Activated naive CD8-positive, alpha-beta T cell (primary cell): ENCODE results near the gene MORF4L1.

ENCODE experiments used
- H3K27ac Mint-ChIP-seq: one replicate; pipeline ENCODE4 v1.8.0; 2021; ENCODE audit warnings: mixed read lengths
- H3K27me3 Mint-ChIP-seq: one replicate; pipeline ENCODE4 v1.8.0; 2021; ENCODE audit warnings: mixed read lengths
- H3K36me3 Mint-ChIP-seq: one replicate; pipeline ENCODE4 v1.8.0; 2021; ENCODE audit warnings: mixed read lengths
- H3K4me1 Mint-ChIP-seq: one replicate; pipeline ENCODE4 v1.8.0; 2021; ENCODE audit warnings: low read depth, mixed read lengths
- H3K4me3 Mint-ChIP-seq: one replicate; pipeline ENCODE4 v1.8.0; 2021; ENCODE audit warnings: mild to moderate bottlenecking, mixed read lengths
- H3K9me3 Mint-ChIP-seq: one replicate; pipeline ENCODE4 v1.8.0; 2021; ENCODE audit warnings: low read depth, mixed read lengths

The MORF4L1 gene

GRCh38 chr15:78904599-78905358, 32.1 kb downstream of the MORF4L1 start:
- no peaks in the 10 kb centered on the region for H3K27me3 Mint-ChIP-seq
- H3K4me3 Mint-ChIP-seq = no peak overlapping the region
- H3K4me1 Mint-ChIP-seq = peaks cover 5% of the 10 kb centered on the region
- H3K9me3 Mint-ChIP-seq = no peaks in the 10 kb centered on the region
- peaks cover 8% of the 10 kb centered on the region for H3K36me3 Mint-ChIP-seq
- peak overlapping the region; percentile 56 for H3K27ac Mint-ChIP-seq

- no peaks in the 10 kb centered on the region for H3K9me3 Mint-ChIP-seq
- no peak overlapping the region for H3K4me3 Mint-ChIP-seq
- peaks cover 10% of the 10 kb centered on the region for H3K36me3 Mint-ChIP-seq
- H3K4me1 Mint-ChIP-seq = peaks cover 14% of the 10 kb centered on the region
- no peaks in the 10 kb centered on the region for H3K27me3 Mint-ChIP-seq
- H3K27ac Mint-ChIP-seq = no peak overlapping the region
Measured at GRCh38 chr15:78906316-78906620, 33.6 kb downstream of the MORF4L1 start.

- peaks cover 14% of the 10 kb centered on the region for H3K4me1 Mint-ChIP-seq
- H3K36me3 Mint-ChIP-seq = peaks cover 10% of the 10 kb centered on the region
- no peaks in the 10 kb centered on the region for H3K9me3 Mint-ChIP-seq
- H3K27me3 Mint-ChIP-seq = no peaks in the 10 kb centered on the region
- H3K4me3 Mint-ChIP-seq = no peak overlapping the region
- H3K27ac Mint-ChIP-seq = peak overlapping the region; percentile 74
Measured at GRCh38 chr15:78907577-78907976, 34.9 kb downstream of the MORF4L1 start.

- no peaks in the 10 kb centered on the region for H3K9me3 Mint-ChIP-seq
- no peak overlapping the region for H3K4me3 Mint-ChIP-seq
- no peaks in the 10 kb centered on the region for H3K27me3 Mint-ChIP-seq
- H3K36me3 Mint-ChIP-seq = peaks cover 10% of the 10 kb centered on the region
- H3K27ac Mint-ChIP-seq = no peak overlapping the region
- H3K4me1 Mint-ChIP-seq = peaks cover 14% of the 10 kb centered on the region
Measured at GRCh38 chr15:78909160-78909695, 36.5 kb downstream of the MORF4L1 start.

GRCh38 chr15:78909791-78910228, 37.1 kb downstream of the MORF4L1 start:
- Mint-ChIP-seq H3K36me3 (peaks cover 10% of the 10 kb centered on the region), H3K4me3 (no peak overlapping the region), H3K27me3 (no peaks in the 10 kb centered on the region), H3K27ac (peak overlapping the region; percentile 31), H3K9me3 (no peaks in the 10 kb centered on the region), H3K4me1 (peaks cover 12% of the 10 kb centered on the region)

- Mint-ChIP-seq H3K36me3 (peaks cover 10% of the 10 kb centered on the region), H3K27me3 (no peaks in the 10 kb centered on the region), H3K9me3 (no peaks in the 10 kb centered on the region), H3K4me1 (peaks cover 12% of the 10 kb centered on the region), H3K27ac (peak overlapping the region; percentile 31), H3K4me3 (no peak overlapping the region)
Measured at GRCh38 chr15:78910271-78910670, 37.6 kb downstream of the MORF4L1 start.

GRCh38 chr15:78912316-78912715, 39.6 kb downstream of the MORF4L1 start:
- Mint-ChIP-seq H3K4me3 (no peak overlapping the region), H3K27ac (no peak overlapping the region), H3K27me3 (no peaks in the 10 kb centered on the region), H3K4me1 (peaks cover 12% of the 10 kb centered on the region), H3K36me3 (peaks cover 5% of the 10 kb centered on the region), H3K9me3 (no peaks in the 10 kb centered on the region)

GRCh38 chr15:78913012-78913411, 40.3 kb downstream of the MORF4L1 start:
- peaks cover 12% of the 10 kb centered on the region for H3K4me1 Mint-ChIP-seq
- H3K36me3 Mint-ChIP-seq = peaks cover 2% of the 10 kb centered on the region
- no peak overlapping the region for H3K27ac Mint-ChIP-seq
- no peaks in the 10 kb centered on the region for H3K27me3 Mint-ChIP-seq
- no peak overlapping the region for H3K4me3 Mint-ChIP-seq
- H3K9me3 Mint-ChIP-seq = no peaks in the 10 kb centered on the region

- H3K36me3 Mint-ChIP-seq = peaks cover 2% of the 10 kb centered on the region
- no peaks in the 10 kb centered on the region for H3K9me3 Mint-ChIP-seq
- H3K27me3 Mint-ChIP-seq = no peaks in the 10 kb centered on the region
- H3K4me1 Mint-ChIP-seq = peaks cover 10% of the 10 kb centered on the region
- no peak overlapping the region for H3K4me3 Mint-ChIP-seq
- H3K27ac Mint-ChIP-seq = no peak overlapping the region
Measured at GRCh38 chr15:78914027-78914764, 41.5 kb downstream of the MORF4L1 start.

- no peaks in the 10 kb centered on the region for H3K9me3 Mint-ChIP-seq
- H3K27me3 Mint-ChIP-seq = no peaks in the 10 kb centered on the region
- no peaks in the 10 kb centered on the region for H3K36me3 Mint-ChIP-seq
- H3K4me1 Mint-ChIP-seq = peaks cover 2% of the 10 kb centered on the region
- no peak overlapping the region for H3K4me3 Mint-ChIP-seq
- H3K27ac Mint-ChIP-seq = no peak overlapping the region
Measured at GRCh38 chr15:78915341-78916087, 42.8 kb downstream of the MORF4L1 start.

- Mint-ChIP-seq H3K4me3 (no peak overlapping the region), H3K27ac (no peak overlapping the region), H3K27me3 (no peaks in the 10 kb centered on the region), H3K4me1 (no peaks in the 10 kb centered on the region), H3K9me3 (no peaks in the 10 kb centered on the region), H3K36me3 (no peaks in the 10 kb centered on the region)
Measured at GRCh38 chr15:78916088-78916487, 43.4 kb downstream of the MORF4L1 start.

- H3K27ac Mint-ChIP-seq = no peak overlapping the region
- H3K36me3 Mint-ChIP-seq = no peaks in the 10 kb centered on the region
- H3K4me1 Mint-ChIP-seq = no peaks in the 10 kb centered on the region
- H3K4me3 Mint-ChIP-seq = no peak overlapping the region
- H3K27me3 Mint-ChIP-seq = no peaks in the 10 kb centered on the region
- no peaks in the 10 kb centered on the region for H3K9me3 Mint-ChIP-seq
Measured at GRCh38 chr15:78917888-78918287, 45.2 kb downstream of the MORF4L1 start.

GRCh38 chr15:78921517-78921916, 48.8 kb downstream of the MORF4L1 start:
- Mint-ChIP-seq H3K27me3 (no peaks in the 10 kb centered on the region), H3K36me3 (no peaks in the 10 kb centered on the region), H3K4me1 (no peaks in the 10 kb centered on the region), H3K9me3 (no peaks in the 10 kb centered on the region), H3K27ac (no peak overlapping the region), H3K4me3 (no peak overlapping the region)

- Mint-ChIP-seq H3K27ac (no peak overlapping the region), H3K36me3 (no peaks in the 10 kb centered on the region), H3K4me1 (no peaks in the 10 kb centered on the region), H3K27me3 (no peaks in the 10 kb centered on the region), H3K4me3 (no peak overlapping the region), H3K9me3 (no peaks in the 10 kb centered on the region)
Measured at GRCh38 chr15:78921940-78922339, 49.2 kb downstream of the MORF4L1 start.

- Mint-ChIP-seq H3K27ac (no peak overlapping the region), H3K4me3 (no peak overlapping the region), H3K4me1 (no peaks in the 10 kb centered on the region), H3K36me3 (no peaks in the 10 kb centered on the region), H3K9me3 (no peaks in the 10 kb centered on the region), H3K27me3 (no peaks in the 10 kb centered on the region)
Measured at GRCh38 chr15:78922527-78922926, 49.8 kb downstream of the MORF4L1 start.
